Dermis blood vessel endothelial cell (primary cell): ENCODE measurements around the gene NMRAL1. TPM values are rescaled to one million over a fixed set of nuclear protein-coding genes. Genes with fewer than 3 reads are reported as not detected.
A peak's percentile ranks its signal among the peaks of the same experiment; 100 is the strongest.

Experiments
- DNase-seq: peaks from one replicate; pipeline ENCODE4 v3.0.0; 2010
- total RNA-seq: library from RNA; depleted of rRNA; stranded (reverse); fragments of >200 nt; gene quantifications from 2 replicates; pipeline ENCODE4 v1.2.3, GENCODE V29; 2014

NMRAL1 gene
- total RNA-seq, 1 donor from 2014 or later = 65.2 TPM

DNA sequence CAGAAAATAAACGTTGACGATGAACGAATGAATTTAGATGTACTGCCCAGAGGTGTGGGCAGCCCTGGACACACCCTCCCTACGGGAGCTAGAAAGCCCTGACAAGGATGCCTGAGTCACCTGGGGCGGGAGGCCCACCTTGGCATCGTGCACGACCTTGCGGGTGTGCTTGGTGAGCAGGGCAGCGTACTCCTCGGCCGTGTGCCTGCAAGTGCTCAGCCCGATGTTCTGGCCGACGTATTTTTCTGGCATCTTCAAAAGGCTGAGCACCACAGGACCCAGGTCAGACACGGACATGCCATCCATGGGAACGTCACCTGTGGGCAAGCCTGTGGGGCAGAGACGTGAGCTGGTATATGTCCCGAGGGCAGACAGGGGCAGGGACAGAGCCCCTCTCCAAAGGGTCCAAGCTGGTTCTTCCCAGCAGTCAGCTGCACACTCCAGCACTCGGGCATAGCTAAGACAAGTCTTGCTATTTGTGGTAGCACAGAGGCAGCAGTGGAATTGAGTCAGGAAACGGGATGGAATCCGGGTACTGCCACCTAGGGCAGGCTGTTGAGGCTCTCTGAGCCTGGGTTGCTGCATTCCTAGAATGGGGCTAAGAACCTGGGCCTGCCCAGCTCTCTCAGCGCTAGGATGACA lies 10.8 kb downstream of the NMRAL1 start:
- DNase-seq = no peak

DNA sequence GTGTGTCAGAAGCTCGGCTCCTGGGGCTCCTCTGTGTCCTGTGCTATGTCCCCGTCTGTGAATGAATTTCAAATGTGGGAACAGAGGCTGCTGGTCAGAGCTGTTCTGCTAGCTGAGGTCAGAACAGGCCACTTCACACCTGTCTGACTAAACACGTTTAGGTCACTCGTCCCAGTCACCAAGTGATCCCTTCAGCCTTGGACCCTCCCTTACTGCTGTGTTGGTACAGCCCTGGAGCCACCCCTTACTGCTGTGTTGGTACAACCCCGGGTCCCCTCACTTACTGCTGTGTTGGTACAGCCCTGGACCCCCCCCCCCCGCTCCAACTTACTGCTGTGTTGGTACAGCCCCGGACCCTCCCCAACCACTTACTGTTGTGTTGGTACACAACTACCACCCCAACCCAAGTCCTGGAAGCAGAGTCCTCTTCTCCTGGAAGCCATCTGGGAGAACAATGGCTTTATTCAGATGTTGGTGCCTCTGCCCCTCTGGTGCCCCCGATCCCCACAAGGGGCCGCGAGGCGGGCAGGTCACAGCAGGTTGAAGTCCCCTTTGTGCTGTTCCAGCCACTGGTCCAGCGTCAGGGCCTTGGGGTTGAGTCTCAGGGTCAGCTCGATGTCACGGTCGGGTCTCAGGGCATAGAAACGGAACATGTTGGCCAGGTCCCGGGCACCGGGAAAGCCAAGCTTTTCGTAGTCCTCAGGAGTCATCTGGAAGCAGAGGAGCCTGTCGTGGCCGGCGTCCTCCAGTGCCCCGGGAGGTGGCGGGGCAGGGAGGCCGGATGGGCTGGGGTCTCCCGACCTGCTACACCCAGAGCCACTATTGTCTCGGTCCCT lies 13.0 kb downstream of the NMRAL1 start:
- no peak for DNase-seq

DNA sequence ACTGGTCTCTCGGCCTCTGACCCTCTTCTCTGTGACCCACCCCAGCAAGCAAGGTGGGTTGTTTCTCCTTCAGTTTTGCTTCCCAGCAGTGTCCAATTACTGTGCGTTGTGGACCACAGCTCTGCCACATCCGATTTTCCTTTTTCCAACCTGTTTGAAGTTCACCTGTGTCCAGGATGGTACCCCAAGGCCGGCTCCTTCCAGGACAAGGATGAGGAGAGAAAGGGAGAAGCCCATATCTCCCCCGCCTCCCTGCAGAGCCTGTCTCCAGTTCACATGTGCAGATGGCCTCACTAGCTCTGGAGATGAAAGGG lies 13.5 kb downstream of the NMRAL1 start:
- no peak for DNase-seq

DNA sequence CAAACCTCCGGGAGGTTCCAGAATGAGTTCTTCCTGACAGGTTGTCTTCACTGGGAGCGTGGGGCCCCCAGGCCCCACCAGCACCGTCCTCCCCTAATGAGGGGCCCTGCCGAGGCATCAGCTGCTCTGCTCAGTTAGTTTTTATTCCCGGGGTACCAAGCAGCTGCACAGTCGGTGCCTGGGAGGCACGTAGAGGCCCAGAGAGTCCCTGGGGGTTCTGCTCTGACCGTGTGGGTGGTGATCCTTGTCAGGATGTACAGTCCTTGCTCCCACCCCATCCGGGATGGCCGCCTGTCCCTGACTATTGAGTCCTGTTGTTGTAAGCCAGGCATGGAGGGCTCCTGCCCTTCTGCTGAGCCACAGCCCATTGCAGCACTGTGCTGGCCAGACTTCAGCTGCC lies 18.5 kb downstream of the NMRAL1 start:
- no peak for DNase-seq

DNA sequence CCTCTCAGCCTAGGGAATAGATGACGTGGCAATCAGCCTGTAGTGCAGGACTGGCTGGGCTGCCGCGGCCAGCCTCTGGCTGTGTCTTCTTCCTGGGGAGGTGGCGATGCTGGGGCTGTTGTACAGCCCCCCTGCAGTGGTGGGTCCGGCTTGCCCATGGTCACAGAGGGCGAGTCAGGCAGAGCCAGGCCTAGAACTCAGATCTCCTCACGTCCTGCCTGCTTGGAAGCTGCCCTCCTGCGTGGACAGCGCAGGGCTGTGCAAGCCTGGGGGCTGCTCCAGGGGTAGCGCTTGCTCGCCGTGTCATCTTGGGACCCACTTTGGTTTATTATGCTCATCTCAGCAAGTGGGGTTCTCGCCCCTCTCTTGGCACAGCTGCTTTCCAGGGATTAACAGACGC lies 19.3 kb downstream of the NMRAL1 start:
- no peak for DNase-seq

DNA sequence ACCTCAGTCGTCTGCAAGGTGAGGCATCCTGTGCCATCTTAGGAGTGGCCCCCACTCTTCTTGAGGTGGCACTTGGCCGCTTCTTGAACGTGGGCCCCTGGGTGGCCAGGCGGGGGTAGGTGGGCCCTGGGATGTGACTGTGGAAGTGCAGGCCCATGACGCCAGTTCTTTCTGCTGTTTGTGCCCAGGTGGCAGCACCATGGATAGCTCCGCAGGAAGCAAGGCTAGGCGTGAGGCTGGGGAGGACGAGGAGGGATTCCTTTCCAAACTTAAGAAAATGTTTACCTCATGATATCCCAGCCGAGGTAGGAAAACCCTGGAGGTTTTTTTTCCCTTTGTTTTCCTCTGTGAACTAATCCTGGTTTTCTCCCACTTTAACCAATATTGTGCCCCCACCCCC lies 19.8 kb downstream of the NMRAL1 start:
- peak; percentile 26 for DNase-seq

DNA sequence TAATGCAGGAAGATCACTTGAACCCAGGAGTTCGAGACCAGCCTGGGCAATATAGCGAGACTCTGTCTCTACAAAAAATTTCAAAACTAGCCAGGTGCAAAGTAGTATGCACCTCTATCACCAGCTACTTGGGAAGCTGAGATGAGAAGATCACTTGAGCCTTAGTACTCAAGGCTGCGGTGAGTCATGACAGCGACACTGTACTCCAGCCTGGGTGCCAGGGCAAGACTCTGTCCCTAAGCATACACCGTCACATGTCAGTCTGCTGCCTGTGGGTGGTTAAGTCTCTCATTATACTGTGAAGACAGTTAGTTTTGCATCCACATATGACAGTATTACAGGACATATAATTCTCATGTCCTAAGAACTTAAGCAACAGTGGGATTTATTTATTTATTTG lies 21.8 kb downstream of the NMRAL1 start:
- no peak for DNase-seq

DNA sequence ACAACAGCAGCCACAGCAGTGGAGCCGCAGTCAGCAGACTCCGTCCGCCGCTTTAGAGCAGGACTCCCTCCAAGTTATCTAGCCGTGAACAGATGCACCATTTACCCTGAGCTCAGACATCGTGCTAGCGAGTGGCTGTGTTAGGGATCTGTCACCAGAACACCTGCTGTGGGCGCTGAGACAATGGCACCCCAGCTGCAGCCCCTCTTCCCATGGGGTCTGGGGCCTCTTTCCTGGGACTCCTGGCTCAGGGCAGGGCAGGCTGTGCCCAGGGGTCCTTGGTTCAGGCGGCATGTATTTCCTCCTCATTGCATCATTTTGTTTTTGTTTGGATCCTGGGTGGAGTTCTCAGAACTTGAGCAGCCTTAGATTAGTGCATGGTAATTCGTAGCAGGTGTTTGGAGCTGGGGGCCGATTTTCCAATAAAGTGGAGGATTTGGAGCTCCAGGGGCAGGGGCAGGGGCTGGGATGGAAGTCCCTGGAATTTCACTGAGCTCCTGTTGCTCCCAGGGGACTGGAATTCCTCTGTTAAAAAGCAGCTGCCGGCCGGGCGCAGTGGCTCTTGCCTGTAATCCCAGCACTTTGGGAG lies 23.4 kb downstream of the NMRAL1 start:
- DNase-seq = no peak

DNA sequence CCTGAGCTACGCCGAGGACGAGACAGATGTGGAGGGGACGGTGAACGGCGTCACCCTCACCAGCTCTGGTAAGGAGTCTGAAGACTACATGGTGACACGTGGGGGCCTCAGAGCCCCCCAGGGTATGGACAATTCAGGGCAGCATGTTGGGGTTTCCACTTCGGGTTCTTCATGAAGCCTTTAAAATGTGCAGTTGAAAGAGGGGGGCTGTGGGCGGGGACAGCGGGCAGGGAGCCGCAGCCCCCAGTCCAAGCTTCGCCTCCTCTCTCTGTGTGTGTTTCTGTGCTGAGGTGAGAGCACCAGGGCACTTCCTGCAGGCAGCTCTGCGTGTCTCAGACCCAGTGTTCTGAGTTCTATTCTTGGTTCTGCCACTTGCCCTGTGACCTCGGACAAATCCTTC lies 24.0 kb downstream of the NMRAL1 start:
- no peak for DNase-seq

DNA sequence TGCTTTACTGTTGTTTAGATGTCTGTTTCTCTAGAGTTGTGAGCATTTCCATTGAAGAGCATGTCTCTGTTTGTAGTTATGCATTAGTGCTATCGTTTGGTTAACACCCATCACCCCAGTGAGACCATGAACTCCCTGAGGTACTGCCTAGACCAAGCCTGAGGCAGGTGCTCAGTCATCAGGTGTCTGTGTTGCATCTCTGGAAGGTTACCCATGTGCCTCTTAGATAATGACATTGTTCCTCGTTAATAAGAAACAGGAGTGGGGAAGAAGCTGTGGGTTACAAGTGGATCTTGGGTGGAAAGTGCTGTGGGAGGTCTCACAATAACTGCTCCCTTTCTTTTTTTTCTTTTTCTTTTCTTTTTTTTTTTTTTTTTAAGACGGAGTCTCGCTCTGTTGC lies 30.4 kb downstream of the NMRAL1 start:
- no peak for DNase-seq

DNA sequence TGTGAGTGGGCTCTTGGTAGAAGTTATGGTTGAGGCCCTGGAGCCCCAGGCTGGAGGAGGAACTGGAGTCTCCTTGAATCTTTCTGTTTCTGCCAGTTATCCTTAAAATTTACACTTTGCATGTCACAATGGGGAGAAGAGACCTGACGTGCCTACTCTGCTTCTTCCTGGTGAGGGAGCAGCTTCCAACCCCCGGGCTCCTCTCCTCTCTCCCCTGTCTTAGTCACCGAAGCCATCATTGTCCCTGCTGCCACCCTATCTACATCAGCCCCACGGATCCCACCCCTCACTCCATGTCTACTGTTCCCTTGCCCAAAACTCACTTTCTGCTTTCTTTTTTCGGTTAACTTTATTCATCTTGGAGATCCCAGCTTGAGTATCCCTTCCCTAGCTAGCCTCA lies 31.2 kb downstream of the NMRAL1 start:
- no peak for DNase-seq

DNA sequence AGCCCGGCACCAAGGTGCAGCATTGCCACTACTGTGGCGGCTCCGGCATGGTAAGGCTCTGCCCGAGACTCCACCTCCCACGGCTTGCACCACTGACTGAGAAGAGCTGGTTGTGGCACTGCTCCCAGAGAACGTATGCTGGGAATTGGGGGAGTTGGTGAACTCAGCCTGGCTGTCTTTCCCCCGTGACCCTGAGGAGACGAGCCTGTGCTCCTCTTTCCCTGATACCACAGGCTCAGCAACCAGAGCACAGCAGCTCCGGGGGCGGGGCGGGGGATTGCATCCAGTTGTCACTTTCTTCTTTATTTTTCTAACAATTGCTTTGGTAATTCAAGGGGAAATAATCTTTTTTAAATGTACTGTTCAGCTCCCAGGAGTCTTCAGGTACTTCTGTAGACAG lies 32.1 kb downstream of the NMRAL1 start:
- DNase-seq = no peak

DNA sequence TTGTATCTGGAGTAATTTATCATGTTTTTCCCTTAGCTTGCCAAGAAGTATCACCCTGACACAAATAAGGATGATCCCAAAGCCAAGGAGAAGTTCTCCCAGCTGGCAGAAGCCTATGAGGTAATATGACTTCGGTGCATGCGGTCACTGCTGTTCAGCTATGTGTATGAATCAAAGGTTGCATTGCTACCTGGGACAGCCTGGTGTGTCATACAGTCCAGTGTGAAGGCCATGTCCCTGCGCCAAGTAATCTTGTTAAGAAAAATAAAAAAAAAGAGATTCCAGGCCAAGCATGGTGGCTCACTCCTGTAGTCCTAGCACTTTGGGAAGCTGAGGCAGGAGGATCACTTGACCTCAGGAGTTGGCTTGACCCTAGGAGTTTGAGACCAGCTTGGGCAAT lies 37.1 kb downstream of the NMRAL1 start:
- no peak for DNase-seq

DNA sequence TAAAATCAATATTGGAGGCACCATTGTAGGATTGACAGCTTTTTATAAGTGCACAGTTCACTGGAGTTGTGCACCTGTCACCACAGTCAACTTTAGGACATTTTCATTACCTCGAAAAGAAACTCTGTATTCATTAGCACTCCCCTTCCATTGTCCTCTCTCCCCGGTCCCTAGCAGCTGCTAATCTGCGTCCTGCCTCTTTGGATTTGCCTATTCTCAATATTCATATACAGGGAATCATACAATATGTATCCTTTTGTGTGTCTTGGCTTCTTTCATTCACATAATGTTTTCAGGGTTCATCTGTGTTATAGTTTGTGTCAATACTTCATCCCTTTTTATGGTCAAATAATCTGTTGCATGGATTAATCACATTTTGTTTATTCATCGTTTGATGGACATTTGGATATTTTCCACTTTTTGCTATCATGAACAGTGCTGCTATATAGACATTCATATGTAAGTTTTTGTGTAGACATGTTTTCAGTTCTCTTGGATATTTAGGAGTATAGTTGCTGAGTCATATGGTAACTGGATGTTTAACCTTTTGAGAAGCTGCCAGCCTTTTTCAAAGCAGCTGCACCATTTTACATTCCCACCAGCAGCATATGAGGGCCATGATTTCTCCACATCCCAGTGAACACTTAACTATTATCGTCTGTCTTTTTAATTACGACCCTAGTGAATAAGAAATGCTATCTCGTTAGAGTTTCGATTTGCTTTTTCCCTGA lies 38.9 kb downstream of the NMRAL1 start:
- no peak for DNase-seq

DNA sequence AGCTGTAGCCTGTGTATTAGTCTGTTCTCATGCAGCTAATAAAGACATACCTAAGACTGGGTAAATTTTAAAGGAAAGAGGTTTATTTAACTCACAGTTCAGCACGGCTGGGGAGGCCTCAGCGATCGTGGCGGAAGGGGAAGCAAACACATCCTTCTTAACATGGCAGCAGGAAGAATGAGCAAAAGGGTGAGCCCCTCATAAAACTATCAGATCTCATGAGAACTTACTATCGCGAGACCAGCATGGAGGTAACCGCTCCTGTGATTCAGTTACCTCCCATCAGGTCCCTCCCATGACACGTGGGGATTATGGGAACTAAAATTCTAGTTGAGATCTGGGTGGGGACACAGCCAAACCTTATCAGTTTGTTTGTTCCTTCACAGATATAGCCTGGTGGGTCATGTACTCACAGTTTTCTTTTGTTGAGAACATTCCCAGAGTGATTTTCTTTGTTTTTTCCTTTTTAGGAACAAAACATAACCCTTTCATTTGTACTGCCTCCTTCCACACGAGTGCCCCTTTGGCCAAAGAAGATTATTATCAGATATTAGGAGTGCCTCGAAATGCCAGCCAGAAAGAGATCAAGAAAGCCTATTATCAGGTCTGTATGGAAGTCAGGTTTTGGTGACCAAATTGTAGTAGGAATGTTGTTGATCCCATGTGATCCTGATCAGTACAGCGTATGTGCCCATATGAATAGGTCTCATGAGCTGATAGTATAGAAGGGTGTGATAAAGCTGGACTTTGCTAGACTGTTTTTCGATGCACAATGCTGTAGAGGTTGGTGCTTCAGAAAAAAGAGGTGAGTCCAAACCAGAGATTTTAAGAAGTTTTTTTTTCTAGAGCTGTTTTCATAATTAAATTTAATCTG lies 40.3 kb downstream of the NMRAL1 start:
- DNase-seq = no peak

DNA sequence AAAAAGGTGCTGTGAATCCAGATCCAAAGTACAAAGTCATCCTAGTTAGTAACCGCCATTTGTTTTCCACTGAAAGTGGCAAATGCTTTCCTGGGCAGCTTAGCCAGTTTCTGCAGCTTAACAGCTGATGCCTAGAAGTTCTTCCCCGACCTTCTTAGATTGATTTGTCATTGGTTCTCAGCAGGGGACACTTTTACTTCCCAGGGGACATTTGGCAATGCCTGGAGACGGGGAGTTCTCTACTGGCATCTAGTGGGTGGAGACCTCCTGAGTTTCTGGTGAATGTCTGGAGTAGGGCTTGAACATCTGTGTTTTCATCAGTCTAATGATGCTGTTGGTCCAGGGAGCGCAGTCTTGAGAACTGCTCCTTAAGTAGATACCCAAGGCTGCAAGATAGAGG lies 41.2 kb downstream of the NMRAL1 start:
- no peak for DNase-seq

DNA sequence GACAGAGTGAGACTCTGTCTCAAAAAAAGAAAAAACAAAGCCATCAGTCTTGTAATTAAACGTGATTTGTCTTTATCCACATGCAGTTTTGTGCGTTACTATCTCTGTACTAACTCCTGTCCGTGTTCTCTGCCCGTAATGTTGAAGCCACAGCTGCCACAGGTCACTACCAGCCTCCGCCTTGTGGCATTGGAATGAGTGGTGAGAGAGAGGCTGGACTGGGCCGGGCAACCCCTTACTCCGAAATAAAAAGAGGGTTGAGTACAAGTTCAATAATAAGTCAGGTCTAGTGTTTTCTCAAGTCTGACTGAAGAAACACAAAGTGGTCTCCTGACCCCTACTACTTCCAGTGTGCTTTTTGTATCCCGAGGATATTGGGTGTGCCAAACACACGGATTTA lies 43.4 kb downstream of the NMRAL1 start:
- no peak for DNase-seq

DNA sequence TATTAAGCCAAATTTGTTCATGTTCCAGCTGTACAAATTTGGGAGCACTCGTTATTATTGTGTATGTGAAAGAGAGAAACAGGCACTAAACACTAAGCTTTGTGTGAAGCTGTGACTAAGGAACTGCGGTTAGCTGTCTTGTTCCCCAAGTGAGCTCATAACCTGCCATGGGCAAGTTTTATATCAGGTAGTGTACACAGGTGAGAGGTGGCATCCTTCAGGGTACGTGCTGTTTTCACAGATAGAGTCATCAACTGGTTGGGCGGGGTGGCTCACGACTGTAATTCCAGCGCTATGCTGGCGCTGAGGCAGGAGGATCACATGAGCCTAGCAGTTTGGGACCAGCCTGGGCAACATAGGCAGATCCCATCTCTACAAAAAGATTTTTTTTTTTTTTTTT lies 45.9 kb downstream of the NMRAL1 start:
- no peak for DNase-seq

DNA sequence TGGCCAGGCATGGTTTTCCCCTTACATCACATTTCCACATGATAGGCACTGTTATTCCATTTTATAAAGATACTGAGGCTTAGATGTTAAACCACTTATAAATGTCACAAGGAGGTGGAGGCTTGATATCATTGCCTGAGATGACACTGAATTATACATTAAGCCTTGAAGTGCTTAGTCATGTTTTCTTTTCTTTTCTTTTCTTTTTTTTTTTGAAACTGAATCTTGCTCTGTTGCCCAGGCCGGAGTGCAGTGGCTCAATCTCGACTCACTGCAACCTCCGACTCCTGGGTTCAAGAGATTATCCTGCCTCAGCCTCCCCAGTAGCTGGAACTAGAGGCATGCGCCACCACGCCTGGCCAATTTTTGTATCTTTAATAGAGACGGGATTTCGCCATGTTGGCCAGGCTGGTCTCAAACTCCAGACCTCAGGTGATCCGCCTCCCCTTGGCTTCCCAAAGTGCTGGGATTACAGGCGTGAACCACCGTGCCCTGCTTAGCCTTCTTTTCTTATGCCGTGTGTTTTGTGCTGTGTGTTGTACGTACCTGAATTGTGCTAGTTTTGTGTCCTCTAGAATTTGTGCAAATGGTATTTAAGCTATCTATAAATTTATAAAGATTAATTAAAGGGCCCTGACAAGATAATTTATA lies 47.6 kb downstream of the NMRAL1 start:
- DNase-seq = no peak

DNA sequence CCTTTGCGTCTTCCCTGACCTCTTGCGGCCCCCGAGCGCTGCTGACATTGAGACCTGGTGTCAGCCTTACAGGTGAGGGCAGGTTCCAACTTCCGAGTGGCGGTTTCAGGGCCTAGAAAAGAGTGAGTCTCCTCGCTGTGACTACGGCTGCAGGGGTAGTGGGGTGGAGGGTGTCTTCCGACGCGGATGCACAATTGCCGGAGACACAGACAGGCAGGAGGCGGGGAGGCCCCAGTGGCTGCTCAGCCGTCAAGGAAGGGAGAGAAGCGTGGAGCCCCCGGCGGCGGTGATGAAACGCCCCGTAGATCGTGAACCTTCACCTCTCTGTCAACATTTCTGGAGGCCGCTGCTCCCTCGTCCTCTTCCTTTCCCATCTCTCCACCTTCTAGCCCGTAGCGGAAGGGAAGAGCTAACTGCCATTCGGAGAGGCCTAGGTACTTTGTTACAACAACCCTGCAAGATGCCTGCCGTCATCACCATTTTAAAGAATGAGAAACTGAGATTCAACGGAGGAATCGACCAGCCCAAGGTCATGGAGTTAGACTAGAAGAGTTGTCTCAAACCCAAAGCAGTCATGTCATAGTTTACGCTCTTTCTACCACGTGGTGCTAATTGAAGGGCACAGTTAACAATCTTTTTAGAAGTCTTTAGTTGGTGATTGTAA lies 48.3 kb downstream of the NMRAL1 start:
- peak; percentile 28 for DNase-seq

DNA sequence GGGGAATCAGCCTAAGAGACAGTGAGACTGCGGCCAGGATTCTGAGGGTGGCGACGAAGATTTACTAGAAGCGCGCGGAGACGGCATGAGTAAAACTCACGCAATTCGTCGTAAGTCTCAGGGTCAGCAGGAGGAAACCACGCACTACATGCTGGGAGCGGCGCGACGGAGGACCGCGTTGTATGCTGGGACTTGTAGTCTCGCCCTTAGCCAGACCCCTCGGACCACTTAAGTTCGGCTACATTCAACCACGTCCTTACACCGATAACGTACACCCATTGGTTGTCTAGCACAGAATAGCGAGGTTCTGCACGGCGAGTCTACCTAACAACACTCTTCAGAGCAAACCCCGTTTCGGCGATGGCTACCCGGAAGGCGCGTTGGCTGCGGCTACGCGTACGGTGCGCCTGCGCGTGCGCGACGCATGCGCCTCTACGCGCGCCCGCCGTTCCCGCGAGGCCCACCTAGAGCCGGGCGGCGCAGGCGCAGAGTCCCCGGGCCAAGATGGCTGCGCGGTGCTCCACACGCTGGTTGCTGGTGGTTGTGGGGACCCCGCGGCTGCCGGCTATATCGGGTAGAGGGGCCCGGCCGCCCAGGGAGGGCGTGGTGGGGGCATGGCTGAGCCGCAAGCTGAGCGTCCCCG lies 48.9 kb downstream of the NMRAL1 start, which contains the start of gene DNAJA3:
Gene DNAJA3 (plus strand): TSS at position 491 of the 643 bp plus-strand sequence. CDS start 14 bp downstream, at position 505.
- DNase-seq = peak; percentile 96
